GM23338 (cell line): Measurements from ENCODE around the gene LYPD4. TPM values are rescaled to one million over a fixed set of nuclear protein-coding genes. Genes with fewer than 3 reads are reported as not detected.

ENCODE experiments used
- ATAC-seq: fragments of 200-7000 bp; cut with Tn5 transposase; 3 replicates; pipeline ENCODE4 v1.9.1; 2020
- DNase-seq: peaks from one replicate; pipeline ENCODE4 v3.0.0-alpha.2; 2015; ENCODE audit warnings: low spot score
- H2AFZ ChIP-seq: fragments of 200-600 bp; sonication (generic); 2 replicates; pipeline ENCODE4 v1.8.0; 2016; ENCODE audit warnings: antibody characterized with exemption, mild to moderate bottlenecking, moderate library complexity
- H3F3A ChIP-seq: fragments of 200-600 bp; sonication (generic); replicated peaks from 2 replicates; pipeline ENCODE4 v1.8.0; 2017; ENCODE audit warnings: antibody characterized with exemption, mixed run types, low read depth
- H3K27ac ChIP-seq: fragments of 200-600 bp; sonication (generic); 2 replicates; pipeline ENCODE4 v1.6.1; 2016; ENCODE audit warnings: low read depth
- H3K27me3 ChIP-seq: fragments of 200-600 bp; sonication (generic); 2 replicates; pipeline ENCODE4 v1.8.0; 2016; ENCODE audit warnings: mild to moderate bottlenecking, mixed run types, moderate library complexity; ENCODE audit not compliant: insufficient read depth
- H3K36me3 ChIP-seq: fragments of 200-600 bp; sonication (generic); 2 replicates; pipeline ENCODE4 v1.8.0; 2016; ENCODE audit warnings: mild to moderate bottlenecking; ENCODE audit not compliant: insufficient read depth
- H3K4me1 ChIP-seq: fragments of 200-600 bp; sonication (generic); 2 replicates; pipeline ENCODE4 v1.8.0; 2016; ENCODE audit warnings: mild to moderate bottlenecking, moderate library complexity; ENCODE audit not compliant: insufficient read depth
- H3K4me2 ChIP-seq: fragments of 200-600 bp; sonication (generic); 2 replicates; pipeline ENCODE4 v1.7.1; 2017; ENCODE audit warnings: mixed run types
- H3K4me3 ChIP-seq: fragments of 200-600 bp; sonication (generic); 2 replicates; pipeline ENCODE4 v1.6.1; 2016; ENCODE audit warnings: mixed run types
- H3K79me2 ChIP-seq: fragments of 200-600 bp; sonication (generic); replicated peaks from 2 replicates; pipeline ENCODE4 v1.8.0; 2017; ENCODE audit warnings: mild to moderate bottlenecking; ENCODE audit not compliant: insufficient read depth
- H3K9me2 ChIP-seq: fragments of 200-600 bp; sonication (generic); 2 replicates; pipeline ENCODE4 v1.8.0; 2017; ENCODE audit not compliant: insufficient read depth
- H4K20me1 ChIP-seq: fragments of 200-600 bp; sonication (generic); replicated peaks from 2 replicates; pipeline ENCODE4 v1.8.0; 2017; ENCODE audit warnings: mild to moderate bottlenecking; ENCODE audit not compliant: insufficient read depth
- H3K27ac Mint-ChIP-seq: 2 replicates; pipeline ENCODE4 v1.8.0; 2020; ENCODE audit warnings: inconsistent platforms, mild to moderate bottlenecking, moderate library complexity, mixed read lengths
- H3K27me3 Mint-ChIP-seq: 3 replicates; pipeline ENCODE4 v1.8.0; 2022; ENCODE audit warnings: low read depth, mild to moderate bottlenecking, moderate library complexity, mixed read lengths, inconsistent platforms; ENCODE audit not compliant: insufficient read depth, poor library complexity
- H3K36me3 Mint-ChIP-seq: 3 replicates; pipeline ENCODE4 v1.8.0; 2021; ENCODE audit warnings: low read depth, mild to moderate bottlenecking, inconsistent platforms, moderate library complexity, mixed read lengths
- H3K4me1 Mint-ChIP-seq: 3 replicates; pipeline ENCODE4 v1.8.0; 2020; ENCODE audit warnings: mild to moderate bottlenecking, inconsistent platforms, mixed read lengths
- H3K4me3 Mint-ChIP-seq: 3 replicates; pipeline ENCODE4 v1.8.0; 2021; ENCODE audit warnings: moderate library complexity, mild to moderate bottlenecking, inconsistent platforms, mixed read lengths
- H3K9me3 Mint-ChIP-seq: 3 replicates; pipeline ENCODE4 v1.8.0; 2020; ENCODE audit warnings: moderate library complexity, mild to moderate bottlenecking, inconsistent platforms, mixed read lengths
- CTCF ChIP-seq, 2 experiments: fragments of 200-600 bp in 1 of 2; sonication (generic) in 1 of 2; conservative IDR thresholded peaks; 2 replicates each; pipeline versions ENCODE4 v1.5.1 to v1.6.1; 2016 to 2017; ENCODE audit warnings: antibody characterized with exemption in 2 of 2, low read depth in 2 of 2, mild to moderate bottlenecking in 2 of 2, moderate library complexity in 1 of 2
- EZH2phosphoT487 ChIP-seq: fragments of 200-600 bp; sonication (generic); IDR thresholded peaks from one replicate; pipeline ENCODE4 v1.8.1; 2018; ENCODE audit warnings: antibody characterized with exemption; ENCODE audit not compliant: unreplicated experiment
- ZNF114 ChIP-seq: fragments of 250-450 bp; sonication (Bioruptor Pico); IDR thresholded peaks from 2 replicates; pipeline ENCODE4 v1.5.0; 2020; ENCODE audit warnings: mild to moderate bottlenecking, moderate library complexity
- ZNF462 ChIP-seq: fragments of 250-450 bp; sonication (Bioruptor Pico); IDR thresholded peaks from 2 replicates; pipeline ENCODE4 v1.5.0; 2020; ENCODE audit warnings: mild to moderate bottlenecking, moderate library complexity
- polyA plus RNA-seq: library from polyadenylated mRNA; unstranded; fragments of >200 nt; fragmentation: Nextera tagmentation; extraction: Ambion mirVana; gene quantifications from 2 replicates; pipeline ENCODE4 v1.2.1, GENCODE V29; 2016
- total RNA-seq: library from RNA; depleted of rRNA; stranded (reverse); fragments of >200 nt; shearing (Covaris generic); gene quantifications from 2 replicates; pipeline ENCODE4 v1.2.3, GENCODE V29; 2014
- TF ChIP-seq, protein P1 (sequence below): IDR thresholded peaks from one replicate; pipeline ENCODE4 v1.6.1; 2018; ENCODE audit warnings: antibody characterized with exemption; ENCODE audit not compliant: unreplicated experiment

The LYPD4 gene
- total and polyA plus RNA-seq, 2 experiments from 2014 or later: not detected

GRCh38 chr19:41821003-41821735, 23.3 kb downstream of the LYPD4 start:
- Histone ChIP-seq H3K79me2 (no peaks in the 10 kb centered on the region), H4K20me1 (no peaks in the 10 kb centered on the region), H3K27ac (no peak overlapping the region), H2AFZ (peak overlapping the region; percentile 66), H3F3A (no peaks in the 10 kb centered on the region), H3K9me2 (no peaks in the 10 kb centered on the region), H3K4me2 (no peak overlapping the region), H3K4me1 (no peaks in the 10 kb centered on the region), H3K4me3 (no peak overlapping the region), H3K27me3 (no peaks in the 10 kb centered on the region), H3K36me3 (no peaks in the 10 kb centered on the region)
- Mint-ChIP-seq H3K4me3 (no peak overlapping the region), H3K27ac (no peak overlapping the region), H3K27me3 (peaks cover 4% of the 10 kb centered on the region), H3K9me3 (no peaks in the 10 kb centered on the region), H3K36me3 (no peaks in the 10 kb centered on the region), H3K4me1 (no peaks in the 10 kb centered on the region)
- TF ChIP-seq CTCF (conservative IDR thresholded peaks at IDR 0.05; ENCODE audit: low read depth in 2 of 2) (peak; percentile 89 to 96), EZH2phosphoT487 (no peak), ZNF462 (CRISPR knock-in tag) (peak; percentile 35; the same call in 1 of the 2 replicates), ZNF114 (CRISPR knock-in tag) (no peak)
- TF ChIP-seq, protein P1, sequence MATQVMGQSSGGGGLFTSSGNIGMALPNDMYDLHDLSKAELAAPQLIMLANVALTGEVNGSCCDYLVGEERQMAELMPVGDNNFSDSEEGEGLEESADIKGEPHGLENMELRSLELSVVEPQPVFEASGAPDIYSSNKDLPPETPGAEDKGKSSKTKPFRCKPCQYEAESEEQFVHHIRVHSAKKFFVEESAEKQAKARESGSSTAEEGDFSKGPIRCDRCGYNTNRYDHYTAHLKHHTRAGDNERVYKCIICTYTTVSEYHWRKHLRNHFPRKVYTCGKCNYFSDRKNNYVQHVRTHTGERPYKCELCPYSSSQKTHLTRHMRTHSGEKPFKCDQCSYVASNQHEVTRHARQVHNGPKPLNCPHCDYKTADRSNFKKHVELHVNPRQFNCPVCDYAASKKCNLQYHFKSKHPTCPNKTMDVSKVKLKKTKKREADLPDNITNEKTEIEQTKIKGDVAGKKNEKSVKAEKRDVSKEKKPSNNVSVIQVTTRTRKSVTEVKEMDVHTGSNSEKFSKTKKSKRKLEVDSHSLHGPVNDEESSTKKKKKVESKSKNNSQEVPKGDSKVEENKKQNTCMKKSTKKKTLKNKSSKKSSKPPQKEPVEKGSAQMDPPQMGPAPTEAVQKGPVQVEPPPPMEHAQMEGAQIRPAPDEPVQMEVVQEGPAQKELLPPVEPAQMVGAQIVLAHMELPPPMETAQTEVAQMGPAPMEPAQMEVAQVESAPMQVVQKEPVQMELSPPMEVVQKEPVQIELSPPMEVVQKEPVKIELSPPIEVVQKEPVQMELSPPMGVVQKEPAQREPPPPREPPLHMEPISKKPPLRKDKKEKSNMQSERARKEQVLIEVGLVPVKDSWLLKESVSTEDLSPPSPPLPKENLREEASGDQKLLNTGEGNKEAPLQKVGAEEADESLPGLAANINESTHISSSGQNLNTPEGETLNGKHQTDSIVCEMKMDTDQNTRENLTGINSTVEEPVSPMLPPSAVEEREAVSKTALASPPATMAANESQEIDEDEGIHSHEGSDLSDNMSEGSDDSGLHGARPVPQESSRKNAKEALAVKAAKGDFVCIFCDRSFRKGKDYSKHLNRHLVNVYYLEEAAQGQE: no peak
- peak; percentile 90 for DNase-seq
- peak; percentile 100 for ATAC-seq
